GM23338 (cell line): Measurements from ENCODE around the gene PARVB. TPM values are rescaled to one million over a fixed set of nuclear protein-coding genes. Genes with fewer than 3 reads are reported as not detected.

Experiments used
- ATAC-seq: fragments of 200-7000 bp; cut with Tn5 transposase; 3 replicates; pipeline ENCODE4 v1.9.1; 2020
- DNase-seq: peaks from one replicate; pipeline ENCODE4 v3.0.0-alpha.2; 2015; ENCODE audit warnings: low spot score
- H2AFZ ChIP-seq: fragments of 200-600 bp; sonication (generic); 2 replicates; pipeline ENCODE4 v1.8.0; 2016; ENCODE audit warnings: antibody characterized with exemption, mild to moderate bottlenecking, moderate library complexity
- H3F3A ChIP-seq: fragments of 200-600 bp; sonication (generic); replicated peaks from 2 replicates; pipeline ENCODE4 v1.8.0; 2017; ENCODE audit warnings: antibody characterized with exemption, mixed run types, low read depth
- H3K27ac ChIP-seq: fragments of 200-600 bp; sonication (generic); 2 replicates; pipeline ENCODE4 v1.6.1; 2016; ENCODE audit warnings: low read depth
- H3K27me3 ChIP-seq: fragments of 200-600 bp; sonication (generic); 2 replicates; pipeline ENCODE4 v1.8.0; 2016; ENCODE audit warnings: mild to moderate bottlenecking, mixed run types, moderate library complexity; ENCODE audit not compliant: insufficient read depth
- H3K36me3 ChIP-seq: fragments of 200-600 bp; sonication (generic); 2 replicates; pipeline ENCODE4 v1.8.0; 2016; ENCODE audit warnings: mild to moderate bottlenecking; ENCODE audit not compliant: insufficient read depth
- H3K4me1 ChIP-seq: fragments of 200-600 bp; sonication (generic); 2 replicates; pipeline ENCODE4 v1.8.0; 2016; ENCODE audit warnings: mild to moderate bottlenecking, moderate library complexity; ENCODE audit not compliant: insufficient read depth
- H3K4me2 ChIP-seq: fragments of 200-600 bp; sonication (generic); 2 replicates; pipeline ENCODE4 v1.7.1; 2017; ENCODE audit warnings: mixed run types
- H3K4me3 ChIP-seq: fragments of 200-600 bp; sonication (generic); 2 replicates; pipeline ENCODE4 v1.6.1; 2016; ENCODE audit warnings: mixed run types
- H3K79me2 ChIP-seq: fragments of 200-600 bp; sonication (generic); replicated peaks from 2 replicates; pipeline ENCODE4 v1.8.0; 2017; ENCODE audit warnings: mild to moderate bottlenecking; ENCODE audit not compliant: insufficient read depth
- H3K9me2 ChIP-seq: fragments of 200-600 bp; sonication (generic); 2 replicates; pipeline ENCODE4 v1.8.0; 2017; ENCODE audit not compliant: insufficient read depth
- H4K20me1 ChIP-seq: fragments of 200-600 bp; sonication (generic); replicated peaks from 2 replicates; pipeline ENCODE4 v1.8.0; 2017; ENCODE audit warnings: mild to moderate bottlenecking; ENCODE audit not compliant: insufficient read depth
- H3K27ac Mint-ChIP-seq: 2 replicates; pipeline ENCODE4 v1.8.0; 2020; ENCODE audit warnings: inconsistent platforms, mild to moderate bottlenecking, moderate library complexity, mixed read lengths
- H3K27me3 Mint-ChIP-seq: 3 replicates; pipeline ENCODE4 v1.8.0; 2022; ENCODE audit warnings: low read depth, mild to moderate bottlenecking, moderate library complexity, mixed read lengths, inconsistent platforms; ENCODE audit not compliant: insufficient read depth, poor library complexity
- H3K36me3 Mint-ChIP-seq: 3 replicates; pipeline ENCODE4 v1.8.0; 2021; ENCODE audit warnings: low read depth, mild to moderate bottlenecking, inconsistent platforms, moderate library complexity, mixed read lengths
- H3K4me1 Mint-ChIP-seq: 3 replicates; pipeline ENCODE4 v1.8.0; 2020; ENCODE audit warnings: mild to moderate bottlenecking, inconsistent platforms, mixed read lengths
- H3K4me3 Mint-ChIP-seq: 3 replicates; pipeline ENCODE4 v1.8.0; 2021; ENCODE audit warnings: moderate library complexity, mild to moderate bottlenecking, inconsistent platforms, mixed read lengths
- H3K9me3 Mint-ChIP-seq: 3 replicates; pipeline ENCODE4 v1.8.0; 2020; ENCODE audit warnings: moderate library complexity, mild to moderate bottlenecking, inconsistent platforms, mixed read lengths
- CREB1 ChIP-seq: fragments of 250-450 bp; sonication (Bioruptor Pico); IDR thresholded peaks from 2 replicates; pipeline ENCODE4 v1.5.0; 2020; ENCODE audit warnings: low read depth, mild to moderate bottlenecking, moderate library complexity
- CTCF ChIP-seq, 2 experiments: fragments of 200-600 bp in 1 of 2; sonication (generic) in 1 of 2; conservative IDR thresholded peaks; 2 replicates each; pipeline versions ENCODE4 v1.5.1 to v1.6.1; 2016 to 2017; ENCODE audit warnings: antibody characterized with exemption in 2 of 2, low read depth in 2 of 2, mild to moderate bottlenecking in 2 of 2, moderate library complexity in 1 of 2
- ETS1 ChIP-seq: IDR thresholded peaks from 2 replicates; pipeline ENCODE4 v1.6.1; 2016; ENCODE audit warnings: antibody characterized with exemption
- EZH2 ChIP-seq: fragments of 200-600 bp; sonication (generic); IDR thresholded peaks from one replicate; pipeline ENCODE4 v1.8.0; 2017; ENCODE audit warnings: antibody characterized with exemption, mild to moderate bottlenecking, low read depth; ENCODE audit not compliant: unreplicated experiment
- EZH2phosphoT487 ChIP-seq: fragments of 200-600 bp; sonication (generic); IDR thresholded peaks from one replicate; pipeline ENCODE4 v1.8.1; 2018; ENCODE audit warnings: antibody characterized with exemption; ENCODE audit not compliant: unreplicated experiment
- JUNB ChIP-seq: IDR thresholded peaks from one replicate; pipeline ENCODE4 v1.6.1; 2016; ENCODE audit warnings: antibody characterized with exemption; ENCODE audit not compliant: unreplicated experiment
- NANOG ChIP-seq: IDR thresholded peaks from 2 replicates; pipeline ENCODE4 v1.6.1; 2016; ENCODE audit warnings: antibody characterized with exemption, borderline replicate concordance
- POLR2AphosphoS5 ChIP-seq: IDR thresholded peaks from 2 replicates; pipeline ENCODE4 v1.6.1; 2016; ENCODE audit warnings: antibody characterized with exemption, low read depth
- REST ChIP-seq: IDR thresholded peaks from one replicate; pipeline ENCODE4 v1.6.1; 2018; ENCODE audit warnings: antibody characterized with exemption; ENCODE audit not compliant: unreplicated experiment
- STAT1 ChIP-seq: IDR thresholded peaks from one replicate; pipeline ENCODE4 v1.6.1; 2016; ENCODE audit warnings: antibody characterized with exemption; ENCODE audit not compliant: unreplicated experiment
- ZNF114 ChIP-seq: fragments of 250-450 bp; sonication (Bioruptor Pico); IDR thresholded peaks from 2 replicates; pipeline ENCODE4 v1.5.0; 2020; ENCODE audit warnings: mild to moderate bottlenecking, moderate library complexity
- ZNF331 ChIP-seq: fragments of 250-450 bp; sonication (Bioruptor Pico); IDR thresholded peaks from 2 replicates; pipeline ENCODE4 v1.5.0; 2020; ENCODE audit warnings: low read depth, mild to moderate bottlenecking, moderate library complexity
- polyA plus RNA-seq: library from polyadenylated mRNA; unstranded; fragments of >200 nt; fragmentation: Nextera tagmentation; extraction: Ambion mirVana; gene quantifications from 2 replicates; pipeline ENCODE4 v1.2.1, GENCODE V29; 2016
- total RNA-seq: library from RNA; depleted of rRNA; stranded (reverse); fragments of >200 nt; shearing (Covaris generic); gene quantifications from 2 replicates; pipeline ENCODE4 v1.2.3, GENCODE V29; 2014

Gene PARVB
- total and polyA plus RNA-seq, 2 experiments from 2014 or later: 4.3 to 7.7 TPM

GRCh38 chr22:43998679-43999264 is 25.3 kb upstream of the PARVB start (continued):
- no peak for TF ChIP-seq EZH2phosphoT487
- TF ChIP-seq REST: no peak
- TF ChIP-seq ZNF331 (CRISPR knock-in tag): no peak
- no peak for TF ChIP-seq ZNF114 (CRISPR knock-in tag)
- no peak for TF ChIP-seq STAT1

- Histone ChIP-seq H4K20me1 (no peaks in the 10 kb centered on the region; the same call in none of the 2 replicates), H3K79me2 (0 out of 2 replicates have a peak, but pooled peaks cover 2% of the 10 kb centered on the region), H3K4me2 (no peak overlapping the region), H3F3A (0 out of 2 replicates have a peak, but pooled peaks cover 3% of the 10 kb centered on the region), H3K27me3 (no peaks in the 10 kb centered on the region), H3K4me1 (no peaks in the 10 kb centered on the region; the same call in 1 of the 2 replicates), H3K36me3 (peaks cover 8% of the 10 kb centered on the region; the same call in 1 of the 2 replicates), H3K4me3 (no peak overlapping the region), H3K27ac (no peak overlapping the region), H3K9me2 (no peaks in the 10 kb centered on the region), H2AFZ (no peak overlapping the region)
- no peak for TF ChIP-seq EZH2phosphoT487
- TF ChIP-seq POLR2AphosphoS5: no peak
- no peak for TF ChIP-seq EZH2
- Mint-ChIP-seq H3K9me3 (no peaks in the 10 kb centered on the region), H3K27ac (no peak overlapping the region), H3K36me3 (peaks cover 36% of the 10 kb centered on the region), H3K4me1 (peaks cover 9% of the 10 kb centered on the region; the same call in 2 of the 3 replicates), H3K27me3 (peaks cover 5% of the 10 kb centered on the region), H3K4me3 (no peak overlapping the region)
- no peak for ATAC-seq
- no peak for DNase-seq
These were observed 24.7 kb upstream of the PARVB start for GRCh38 chr22:43999378-43999777.

- peaks cover 9% of the 10 kb centered on the region; the same call in 2 of the 3 replicates for H3K4me1 Mint-ChIP-seq
- H3K4me3 Mint-ChIP-seq: no peak overlapping the region
- peaks cover 29% of the 10 kb centered on the region for H3K36me3 Mint-ChIP-seq
- TF ChIP-seq REST: no peak
- no peak for TF ChIP-seq POLR2AphosphoS5
- no peak for TF ChIP-seq CTCF (conservative IDR thresholded peaks at IDR 0.05; ENCODE audit: low read depth in 2 of 2)
- no peak for TF ChIP-seq ZNF331 (CRISPR knock-in tag)
- TF ChIP-seq JUNB: no peak
- TF ChIP-seq STAT1: no peak
- TF ChIP-seq EZH2: no peak
- TF ChIP-seq CREB1 (CRISPR knock-in tag): no peak
- no peak for TF ChIP-seq ETS1
- no peak for TF ChIP-seq NANOG
These were observed 24.0 kb upstream of the PARVB start for GRCh38 chr22:44000123-44000522.

More at GRCh38 chr22:44000123-44000522, 24.0 kb upstream of the PARVB start:
- H3K4me2 ChIP-seq: no peak overlapping the region
- Mint-ChIP-seq H3K9me3 (no peaks in the 10 kb centered on the region), H3K27ac (no peak overlapping the region), H3K27me3 (peaks cover 3% of the 10 kb centered on the region)
- H3K79me2 ChIP-seq: no peaks in the 10 kb centered on the region
- no peak overlapping the region for H3K4me3 ChIP-seq
- H3K27ac ChIP-seq: no peak overlapping the region
- H3F3A ChIP-seq: 0 out of 2 replicates have a peak, but pooled peaks cover 3% of the 10 kb centered on the region
- H4K20me1 ChIP-seq: no peaks in the 10 kb centered on the region; the same call in 1 of the 2 replicates
- DNase-seq (no peak), ATAC-seq (no peak)
- H3K9me2 ChIP-seq: no peaks in the 10 kb centered on the region
- peaks cover 8% of the 10 kb centered on the region; the same call in 1 of the 2 replicates for H3K36me3 ChIP-seq
- H3K4me1 ChIP-seq: no peaks in the 10 kb centered on the region; the same call in 1 of the 2 replicates
- no peak overlapping the region for H2AFZ ChIP-seq
- H3K27me3 ChIP-seq: no peaks in the 10 kb centered on the region
